Kidney epithelial cell (primary cell): ENCODE measurements around the gene C1QB. TPM values are rescaled to one million over a fixed set of nuclear protein-coding genes. Genes with fewer than 3 reads are reported as not detected.
"Not testable (repeated sequence)": the region's sequence is repeated elsewhere in the genome, so short reads cannot be mapped to it uniquely, and the experiment has no call there.

Experiments used
- DNase-seq: peaks from one replicate; pipeline ENCODE4 v3.0.0-alpha.2; 2010; ENCODE audit warnings: low read depth
- H3K27me3 ChIP-seq: 2 replicates; pipeline ENCODE4 v1.6.0; 2011; ENCODE audit warnings: low read length; ENCODE audit not compliant: control insufficient read depth, insufficient read depth
- H3K36me3 ChIP-seq: 2 replicates; pipeline ENCODE4 v1.5.1; 2011; ENCODE audit warnings: low read length; ENCODE audit not compliant: control insufficient read depth, insufficient read depth
- H3K4me3 ChIP-seq: 2 replicates; pipeline ENCODE4 v1.5.1; 2011; ENCODE audit warnings: low read depth, mild to moderate bottlenecking, control low read depth, low read length
- total RNA-seq: library from RNA; depleted of rRNA; stranded (reverse); fragments of >200 nt; gene quantifications from 2 replicates; pipeline ENCODE4 v1.2.3, GENCODE V29; 2015
- TF ChIP-seq, protein P1 (sequence below): IDR thresholded peaks from 2 replicates; pipeline ENCODE4 v1.5.1; 2011; ENCODE audit warnings: mild to moderate bottlenecking, moderate library complexity, low read length, control low read depth, inconsistent platforms; ENCODE audit not compliant: insufficient read depth, poor library complexity, severe bottlenecking

Gene C1QB
- total RNA-seq, 1 donor from 2014 or later: 2.8 TPM

DNA sequence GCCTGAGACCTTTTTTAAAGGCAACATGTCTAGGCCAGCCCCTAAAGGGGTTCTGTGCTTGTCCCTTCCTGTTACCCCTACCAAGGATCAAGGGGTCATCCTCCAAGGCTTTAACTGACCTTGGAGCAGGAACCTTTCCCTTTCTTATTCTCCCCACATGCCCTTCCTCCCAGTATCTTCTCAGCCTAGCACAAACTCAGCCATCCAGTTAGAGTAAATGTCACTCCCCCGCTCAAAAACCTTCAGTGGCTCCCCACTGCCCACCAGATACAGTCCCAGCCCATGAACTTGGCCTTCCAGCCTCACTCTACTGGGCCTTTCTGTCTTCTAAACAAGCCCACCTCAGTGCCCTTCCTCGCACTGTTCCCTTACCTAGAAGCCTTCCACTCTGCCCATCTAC, 8.8 kb downstream of the C1QB start:
- TF ChIP-seq, protein P1, sequence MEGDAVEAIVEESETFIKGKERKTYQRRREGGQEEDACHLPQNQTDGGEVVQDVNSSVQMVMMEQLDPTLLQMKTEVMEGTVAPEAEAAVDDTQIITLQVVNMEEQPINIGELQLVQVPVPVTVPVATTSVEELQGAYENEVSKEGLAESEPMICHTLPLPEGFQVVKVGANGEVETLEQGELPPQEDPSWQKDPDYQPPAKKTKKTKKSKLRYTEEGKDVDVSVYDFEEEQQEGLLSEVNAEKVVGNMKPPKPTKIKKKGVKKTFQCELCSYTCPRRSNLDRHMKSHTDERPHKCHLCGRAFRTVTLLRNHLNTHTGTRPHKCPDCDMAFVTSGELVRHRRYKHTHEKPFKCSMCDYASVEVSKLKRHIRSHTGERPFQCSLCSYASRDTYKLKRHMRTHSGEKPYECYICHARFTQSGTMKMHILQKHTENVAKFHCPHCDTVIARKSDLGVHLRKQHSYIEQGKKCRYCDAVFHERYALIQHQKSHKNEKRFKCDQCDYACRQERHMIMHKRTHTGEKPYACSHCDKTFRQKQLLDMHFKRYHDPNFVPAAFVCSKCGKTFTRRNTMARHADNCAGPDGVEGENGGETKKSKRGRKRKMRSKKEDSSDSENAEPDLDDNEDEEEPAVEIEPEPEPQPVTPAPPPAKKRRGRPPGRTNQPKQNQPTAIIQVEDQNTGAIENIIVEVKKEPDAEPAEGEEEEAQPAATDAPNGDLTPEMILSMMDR: no peak
- peaks cover 11% of the 10 kb centered on the region for H3K27me3 ChIP-seq
- DNase-seq: no peak

DNA sequence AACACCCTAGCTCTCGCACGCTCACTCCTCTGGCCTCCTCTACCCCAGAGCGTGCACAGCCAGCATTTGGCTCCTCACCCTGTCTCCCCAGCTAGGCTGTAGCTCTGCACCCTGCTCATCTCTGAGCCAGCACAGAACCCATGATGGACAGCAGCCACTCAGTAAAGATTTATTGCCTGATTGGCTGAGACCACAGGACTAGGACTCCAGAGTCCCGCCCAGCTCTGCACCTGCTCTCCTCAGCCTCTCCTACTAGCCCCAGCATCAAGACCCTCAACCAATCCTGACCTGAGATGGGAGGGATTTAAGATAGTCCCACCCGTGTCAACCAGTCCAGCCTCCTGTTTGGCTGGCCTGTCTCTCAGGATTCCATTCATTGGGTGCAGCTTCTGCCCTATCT, 9.3 kb downstream of the C1QB start:
- TF ChIP-seq, protein P1: no peak
- Histone ChIP-seq H3K4me3 (no peak overlapping the region), H3K36me3 (no peaks in the 10 kb centered on the region), H3K27me3 (peaks cover 10% of the 10 kb centered on the region)
- no peak for DNase-seq

More for the DNA sequence above, 8.8 kb downstream of the C1QB start:
- Histone ChIP-seq H3K36me3 (no peaks in the 10 kb centered on the region), H3K4me3 (no peak overlapping the region)

DNA sequence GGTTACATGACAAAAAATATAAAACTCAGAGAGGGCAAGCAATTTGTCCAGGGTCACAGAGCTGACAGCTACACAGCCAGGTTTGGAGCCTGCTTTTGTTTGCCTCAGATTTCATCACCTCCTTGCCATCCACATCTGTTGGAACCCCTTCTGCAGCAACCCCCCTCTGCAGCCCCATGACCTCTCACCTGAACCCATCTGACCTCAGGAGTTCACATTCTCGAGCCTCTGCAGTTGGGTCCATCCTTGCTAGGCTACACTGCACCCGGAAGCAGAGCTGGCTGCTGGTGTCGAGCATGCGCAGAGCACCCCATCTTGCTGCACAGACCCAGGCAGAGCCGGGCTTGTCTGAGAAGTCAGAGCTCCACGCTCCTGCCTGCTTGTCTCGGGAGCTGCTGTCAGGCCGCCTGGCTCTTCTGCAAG, 10.0 kb downstream of the C1QB start:
- H3K36me3 ChIP-seq: no peaks in the 10 kb centered on the region
- TF ChIP-seq, protein P1: no peak
- no peak overlapping the region for H3K4me3 ChIP-seq
- no peak for DNase-seq
- H3K27me3 ChIP-seq: peaks cover 15% of the 10 kb centered on the region

DNA sequence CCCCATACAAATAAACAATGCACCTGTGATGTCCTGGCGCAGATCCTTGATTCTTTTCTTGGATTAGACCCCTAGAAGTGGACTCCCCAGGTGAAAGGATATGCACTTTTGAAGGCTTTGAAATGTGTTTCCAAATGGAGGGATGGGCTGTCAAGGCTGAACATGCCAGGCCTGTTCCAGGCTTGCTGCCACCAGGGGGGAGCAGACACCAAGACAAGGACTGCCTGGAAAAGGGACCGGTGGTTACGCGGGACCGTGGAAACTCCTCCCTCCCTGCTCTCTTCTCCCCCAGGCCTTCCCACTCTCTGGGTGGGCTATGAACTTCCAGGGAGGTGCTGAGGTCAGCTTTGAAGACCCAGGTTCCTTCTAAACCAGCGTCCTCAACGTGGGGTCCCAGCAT, 12.7 kb downstream of the C1QB start:
- DNase-seq: no peak

DNA sequence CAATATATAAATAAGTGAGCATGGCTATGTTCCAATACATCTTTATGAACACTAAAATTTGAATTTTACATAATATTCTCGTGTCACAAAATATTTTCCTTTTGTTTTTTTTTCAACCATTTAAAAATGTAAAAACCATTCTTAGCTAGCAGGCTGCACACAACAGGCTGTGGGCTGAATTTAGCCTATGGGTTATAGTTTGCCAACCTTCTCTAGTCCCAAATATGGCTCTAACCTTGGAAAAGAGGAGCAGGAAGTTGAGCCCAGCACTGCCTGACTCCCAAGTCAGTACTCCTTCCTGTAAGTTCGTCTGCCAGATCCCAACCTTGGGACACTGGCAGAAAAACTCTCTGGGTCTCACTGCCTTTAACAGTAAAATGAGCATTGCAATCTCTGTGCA, 13.4 kb downstream of the C1QB start:
- Histone ChIP-seq H3K27me3 (peaks cover 32% of the 10 kb centered on the region), H3K4me3 (no peak overlapping the region), H3K36me3 (no peaks in the 10 kb centered on the region)
- DNase-seq: no peak
- TF ChIP-seq, protein P1: no peak

More for the DNA sequence above, 12.7 kb downstream of the C1QB start:
- peaks cover 26% of the 10 kb centered on the region for H3K27me3 ChIP-seq
- no peaks in the 10 kb centered on the region for H3K36me3 ChIP-seq
- no peak overlapping the region for H3K4me3 ChIP-seq
- TF ChIP-seq, protein P1: peak; percentile 77

DNA sequence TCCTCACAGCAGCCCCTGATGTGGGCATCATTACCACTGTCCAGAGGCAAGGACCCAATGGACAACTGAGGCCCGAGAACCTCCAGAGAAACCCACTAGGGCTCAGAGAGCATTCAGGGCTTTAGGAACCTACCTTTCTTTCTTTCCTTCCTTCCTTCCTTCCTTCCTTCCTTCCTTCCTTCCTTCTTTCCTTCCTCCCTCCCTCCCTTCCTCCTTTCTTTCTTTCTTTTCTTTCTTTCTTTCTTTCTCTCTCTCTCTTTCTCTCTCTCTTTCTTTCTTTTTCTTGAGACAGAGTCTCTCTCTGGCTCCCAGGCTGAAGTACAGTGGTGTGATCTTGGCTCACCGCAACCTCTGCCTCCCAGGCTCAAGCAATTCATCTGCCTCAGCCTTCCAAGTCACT, 15.8 kb downstream of the C1QB start:
- H3K27me3 ChIP-seq: peaks cover 47% of the 10 kb centered on the region
- not testable (repeated sequence) for H3K4me3 ChIP-seq, H3K36me3 ChIP-seq, DNase-seq
